Measurements from ENCODE around the gene USP12. TPM values are rescaled to one million over a fixed set of nuclear protein-coding genes. Genes with fewer than 3 reads are reported as not detected.

USP12 gene
- total and polyA plus RNA-seq, 10 donors: 13.3 to 37.3 (median 28.3) TPM

GRCh38 chr13:27027086-27027667, 144.4 kb downstream of the USP12 start:
- Histone ChIP-seq H3K36me3 (no peaks in the 10 kb centered on the region), H3K27me3 (replicated peaks in 1 of 7) (no peaks in the 10 kb centered on the region), H3K4me3 (no peak overlapping the region), H3K27ac (no peak overlapping the region), H3K4me1 (peaks cover 0 to 33% (median 0%) of the 10 kb centered on the region in 6 donors), H3K9me3 (no peaks in the 10 kb centered on the region)
- no peak for DNase-seq
- WGBS, 5 donors: 84 to 97% (median 88%) methylated on average over 3 of the region's 3 CpGs
- intact Hi-C loops (cut with DNase I; ENCODE audit: low total_unique reads): no loop called here
- no peak for TF ChIP-seq CTCF (IDR thresholded peaks at IDR 0.05 in 8 of 11, conservative IDR thresholded peaks at IDR 0.05 in 3 of 11)
- TF ChIP-seq POLR2AphosphoS5 (IDR thresholded peaks at IDR 0.05): no peak
- no peak for TF ChIP-seq POLR2A (IDR thresholded peaks at IDR 0.05)

- Histone ChIP-seq H3K4me3 (no peak overlapping the region), H3K27ac (no peak overlapping the region), H3K4me1 (peaks cover 0 to 33% (median 0%) of the 10 kb centered on the region in 6 donors), H3K27me3 (replicated peaks in 1 of 7) (no peaks in the 10 kb centered on the region), H3K36me3 (no peaks in the 10 kb centered on the region), H3K9me3 (no peaks in the 10 kb centered on the region)
- intact Hi-C loops (cut with DNase I; ENCODE audit: low total_unique reads): no loop called here
- 32 to 63% (median 53%) methylated on average over 6 of the region's 6 CpGs for WGBS, 5 donors
- no peak for TF ChIP-seq CTCF (IDR thresholded peaks at IDR 0.05 in 8 of 11, conservative IDR thresholded peaks at IDR 0.05 in 3 of 11)
- no peak for TF ChIP-seq POLR2AphosphoS5 (IDR thresholded peaks at IDR 0.05)
- TF ChIP-seq POLR2A (IDR thresholded peaks at IDR 0.05): no peak
- no peak for DNase-seq
Measured at GRCh38 chr13:27026396-27026795, 145.2 kb downstream of the USP12 start.

DNA sequence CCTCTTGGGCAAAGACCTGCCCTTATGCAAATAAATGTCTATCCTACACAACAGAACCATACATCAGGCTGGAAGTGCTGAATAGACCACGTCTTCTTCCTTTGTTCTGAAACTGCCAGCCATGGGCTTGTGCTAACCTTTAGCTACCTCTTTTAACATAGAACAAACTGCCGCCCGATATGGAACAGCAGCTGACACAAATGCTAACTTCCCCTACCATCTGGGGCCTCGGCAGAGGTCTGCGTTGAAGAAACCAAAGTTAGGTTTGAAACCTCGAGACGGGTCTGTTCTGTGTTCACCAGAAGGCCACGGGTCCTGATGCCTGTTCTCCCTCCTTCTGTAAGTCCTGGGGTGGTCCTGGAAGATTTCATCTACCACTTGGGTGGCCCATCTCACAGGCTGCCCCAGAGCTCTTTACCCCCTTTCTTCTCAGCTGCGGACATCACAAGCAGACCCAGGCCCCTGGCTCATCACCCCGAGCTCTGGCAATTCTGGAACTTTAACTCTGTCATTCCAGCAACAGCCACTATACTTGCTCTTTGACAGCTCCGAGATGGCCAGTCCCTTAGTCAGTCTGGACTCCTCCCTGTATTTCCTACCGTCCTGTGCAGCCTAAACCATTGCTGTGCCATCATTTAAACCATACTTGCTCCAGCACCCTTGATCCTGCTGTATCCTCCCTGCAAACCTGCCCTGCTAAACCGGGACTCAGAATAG, 146.7 kb downstream of the USP12 start:
- no peak for TF ChIP-seq POLR2AphosphoS5 (IDR thresholded peaks at IDR 0.05)
- TF ChIP-seq POLR2A (IDR thresholded peaks at IDR 0.05): no peak
- no peak for TF ChIP-seq CTCF (IDR thresholded peaks at IDR 0.05 in 8 of 11, conservative IDR thresholded peaks at IDR 0.05 in 3 of 11)
- no peaks in the 10 kb centered on the region for H3K9me3 ChIP-seq
- peaks cover 0 to 33% (median 0%) of the 10 kb centered on the region in 6 donors for H3K4me1 ChIP-seq
- 57 to 64% (median 62%) methylated on average over 13 of the region's 13 CpGs for WGBS, 5 donors
- H3K4me3 ChIP-seq: no peak overlapping the region
- no peak overlapping the region for H3K27ac ChIP-seq
- H3K36me3 ChIP-seq: no peaks in the 10 kb centered on the region
- no peaks in the 10 kb centered on the region for H3K27me3 ChIP-seq (replicated peaks in 1 of 7)
- no peak for DNase-seq
- intact Hi-C loops (cut with DNase I; ENCODE audit: low total_unique reads): no loop called here

- H3K4me3 ChIP-seq: no peak overlapping the region
- H3K9me3 ChIP-seq: no peaks in the 10 kb centered on the region
- no peak for TF ChIP-seq CTCF (IDR thresholded peaks at IDR 0.05 in 8 of 11, conservative IDR thresholded peaks at IDR 0.05 in 3 of 11)
- no peak for TF ChIP-seq POLR2A (IDR thresholded peaks at IDR 0.05)
- TF ChIP-seq POLR2AphosphoS5 (IDR thresholded peaks at IDR 0.05): no peak
- H3K27me3 ChIP-seq (replicated peaks in 1 of 7): no peaks in the 10 kb centered on the region
- no peaks in the 10 kb centered on the region for H3K36me3 ChIP-seq
- H3K4me1 ChIP-seq: peaks cover 0 to 33% (median 0%) of the 10 kb centered on the region in 6 donors
- WGBS, 5 donors: 82 to 92% (median 87%) methylated on average over 2 of the region's 2 CpGs
- no peak for DNase-seq
- intact Hi-C loops (cut with DNase I; ENCODE audit: low total_unique reads): no loop called here
- no peak overlapping the region for H3K27ac ChIP-seq
Measured at GRCh38 chr13:27024074-27024461, 147.5 kb downstream of the USP12 start.
